ENCODE data around the gene TMEM41A. TPM values are rescaled to one million over a fixed set of nuclear protein-coding genes. Genes with fewer than 3 reads are reported as not detected.

The TMEM41A gene
- total RNA-seq, 2 donors from 2014 or later = 7.6 to 9.3 TPM

- no peak overlapping the region for H3K27ac ChIP-seq
- H3K27me3 ChIP-seq = no peaks in the 10 kb centered on the region
- peaks cover 0 to 8% of the 10 kb centered on the region in 2 donors for H3K36me3 ChIP-seq (replicated peaks in 1 of 2; ENCODE audit: insufficient read depth in 1 of 2, low read depth in 2 of 2)
- H3K9me3 ChIP-seq = no peaks in the 10 kb centered on the region
- H3K4me1 ChIP-seq = no peaks in the 10 kb centered on the region
- intact Hi-C loops (cut with DNase I) = no loop called here
- no peak for DNase-seq
- no peak for ATAC-seq
- TF ChIP-seq CTCF (IDR thresholded peaks at IDR 0.05) = no peak
- TF ChIP-seq POLR2A (IDR thresholded peaks at IDR 0.05) = no peak
- 94 to 97% methylated on average over 6 of the region's 6 CpGs for WGBS, 2 donors
- no peak overlapping the region for H3K4me3 ChIP-seq
These were observed 56.8 kb downstream of the TMEM41A start for GRCh38 chr3:185442031-185442430.

DNA sequence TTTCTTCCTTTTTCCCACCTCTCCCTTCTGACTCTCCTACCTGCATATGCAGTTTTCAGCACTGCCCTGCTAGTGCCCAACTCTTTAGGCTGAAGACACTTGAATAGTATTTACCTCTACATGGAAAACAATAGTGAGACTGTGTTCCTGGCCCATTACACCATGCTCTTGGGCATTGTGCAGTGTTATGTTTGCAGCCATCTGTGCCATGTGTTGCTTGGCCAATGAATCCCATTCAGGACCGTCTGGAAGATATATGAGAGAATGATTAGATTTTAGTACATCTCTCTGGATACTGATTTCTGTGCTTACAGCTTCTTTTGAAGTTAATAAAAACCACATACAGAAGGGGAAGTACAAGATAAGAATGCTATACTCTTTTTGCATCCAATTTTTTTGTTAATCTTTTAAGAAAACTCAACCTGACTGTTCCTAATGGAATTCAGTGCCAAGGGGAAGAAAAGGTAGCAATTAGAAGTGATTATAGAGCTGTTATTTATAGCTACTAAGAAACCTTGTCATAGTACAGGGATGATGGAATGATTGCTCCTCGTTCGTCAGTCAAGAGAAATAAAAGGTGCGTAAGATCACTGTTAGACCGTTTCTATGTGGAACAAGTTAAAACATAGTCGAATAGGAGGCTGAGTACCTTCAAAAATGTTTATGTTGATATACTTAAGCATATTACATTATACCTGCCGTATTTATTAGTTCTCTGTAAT is 58.9 kb downstream of the TMEM41A start:
- 87 to 88% methylated on average over 7 of the region's 7 CpGs for WGBS, 2 donors
- ATAC-seq = no peak
- Histone ChIP-seq H3K27ac (no peak overlapping the region), H3K36me3 (replicated peaks in 1 of 2; ENCODE audit: insufficient read depth in 1 of 2, low read depth in 2 of 2) (peaks cover 0 to 8% of the 10 kb centered on the region in 2 donors), H3K4me3 (no peak overlapping the region), H3K27me3 (no peaks in the 10 kb centered on the region), H3K4me1 (no peaks in the 10 kb centered on the region), H3K9me3 (no peaks in the 10 kb centered on the region)
- no peak for TF ChIP-seq CTCF (IDR thresholded peaks at IDR 0.05)
- TF ChIP-seq POLR2A (IDR thresholded peaks at IDR 0.05) = no peak
- intact Hi-C loops (cut with DNase I) = no loop called here
- DNase-seq = no peak

Other genes with a start within 250 kb of the TMEM41A start
- 1 to 10 TPM; 8.3 to 9.2 TPM for gene EHHADH, start 245.0 kb downstream of the TMEM41A start, total RNA-seq
- 10 to 100 TPM; 20.0 to 27.4 TPM for gene MAP3K13, start 135.9 kb downstream of the TMEM41A start, total RNA-seq
- 10 to 100 TPM; 10.9 to 14.8 TPM for gene LIPH, start 53.6 kb upstream of the TMEM41A start, total RNA-seq
- 1 to 10 TPM; 4.6 to 6.7 TPM for gene SENP2, start 87.3 kb upstream of the TMEM41A start, total RNA-seq